GM18507 (cell line): ENCODE measurements around the gene MICALL1.
A peak's percentile ranks its signal among the peaks of the same experiment; 100 is the strongest.

ENCODE experiments used
- DNase-seq: peaks from one replicate; pipeline ENCODE4 v3.0.0; 2011; ENCODE audit warnings: low read depth; ENCODE audit not compliant: insufficient read length; ENCODE audit errors: extremely low spot score
- FAIRE-seq: peaks from 2 replicates; lab custom pipeline; 2011; peaks lifted over from hg19 to GRCh38; lab: Jason Lieb, UNC

Gene MICALL1, protein sequence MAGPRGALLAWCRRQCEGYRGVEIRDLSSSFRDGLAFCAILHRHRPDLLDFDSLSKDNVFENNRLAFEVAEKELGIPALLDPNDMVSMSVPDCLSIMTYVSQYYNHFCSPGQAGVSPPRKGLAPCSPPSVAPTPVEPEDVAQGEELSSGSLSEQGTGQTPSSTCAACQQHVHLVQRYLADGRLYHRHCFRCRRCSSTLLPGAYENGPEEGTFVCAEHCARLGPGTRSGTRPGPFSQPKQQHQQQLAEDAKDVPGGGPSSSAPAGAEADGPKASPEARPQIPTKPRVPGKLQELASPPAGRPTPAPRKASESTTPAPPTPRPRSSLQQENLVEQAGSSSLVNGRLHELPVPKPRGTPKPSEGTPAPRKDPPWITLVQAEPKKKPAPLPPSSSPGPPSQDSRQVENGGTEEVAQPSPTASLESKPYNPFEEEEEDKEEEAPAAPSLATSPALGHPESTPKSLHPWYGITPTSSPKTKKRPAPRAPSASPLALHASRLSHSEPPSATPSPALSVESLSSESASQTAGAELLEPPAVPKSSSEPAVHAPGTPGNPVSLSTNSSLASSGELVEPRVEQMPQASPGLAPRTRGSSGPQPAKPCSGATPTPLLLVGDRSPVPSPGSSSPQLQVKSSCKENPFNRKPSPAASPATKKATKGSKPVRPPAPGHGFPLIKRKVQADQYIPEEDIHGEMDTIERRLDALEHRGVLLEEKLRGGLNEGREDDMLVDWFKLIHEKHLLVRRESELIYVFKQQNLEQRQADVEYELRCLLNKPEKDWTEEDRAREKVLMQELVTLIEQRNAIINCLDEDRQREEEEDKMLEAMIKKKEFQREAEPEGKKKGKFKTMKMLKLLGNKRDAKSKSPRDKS

DNA sequence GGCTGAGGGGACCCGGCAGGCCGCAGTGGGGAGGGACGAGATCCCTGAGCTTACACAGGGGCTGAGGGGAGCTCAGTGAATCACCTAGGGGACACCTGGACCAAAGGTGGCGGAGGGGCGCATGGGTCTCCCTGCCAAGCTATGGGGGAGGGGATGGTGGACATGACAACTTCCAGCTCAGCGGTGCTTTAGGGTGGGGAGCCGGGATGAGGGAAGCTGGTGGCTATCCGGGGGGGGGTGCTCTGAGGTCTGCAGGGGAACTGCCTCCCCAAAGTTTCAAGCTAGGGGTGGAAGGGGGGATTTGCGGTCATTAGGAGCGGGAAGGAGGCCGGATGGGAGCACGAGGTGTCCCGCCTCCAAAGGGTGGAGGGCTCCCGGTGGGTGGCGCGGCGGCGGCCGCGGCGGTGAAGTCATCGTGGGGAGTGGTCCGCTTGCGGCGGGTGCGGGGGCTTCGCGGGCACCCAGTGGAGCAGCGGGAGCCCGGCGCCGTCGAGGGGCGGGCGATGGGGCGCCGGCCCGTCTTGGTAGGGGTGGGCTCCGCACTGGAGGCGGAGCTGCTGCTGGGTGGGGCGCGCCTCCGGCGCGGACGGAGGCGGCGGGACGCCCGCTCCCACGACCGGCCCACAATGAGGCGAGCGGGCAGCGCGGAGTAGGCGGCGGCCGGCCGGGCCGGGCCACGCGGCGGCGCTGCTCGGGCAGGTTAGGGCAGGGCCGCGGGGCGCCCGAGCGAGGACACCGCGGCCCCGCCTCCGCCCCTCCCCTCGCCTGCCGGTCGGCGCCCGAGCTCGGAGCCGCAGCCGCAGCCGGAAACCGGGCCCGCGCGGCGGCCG lies at the start of gene MICALL1:
Gene MICALL1 (plus strand): TSS at position 764 of the 830 bp plus-strand sequence. CDS start 126 bp downstream, outside the sequence.
- FAIRE-seq (peak; percentile 35), DNase-seq (peak; percentile 88)

DNA sequence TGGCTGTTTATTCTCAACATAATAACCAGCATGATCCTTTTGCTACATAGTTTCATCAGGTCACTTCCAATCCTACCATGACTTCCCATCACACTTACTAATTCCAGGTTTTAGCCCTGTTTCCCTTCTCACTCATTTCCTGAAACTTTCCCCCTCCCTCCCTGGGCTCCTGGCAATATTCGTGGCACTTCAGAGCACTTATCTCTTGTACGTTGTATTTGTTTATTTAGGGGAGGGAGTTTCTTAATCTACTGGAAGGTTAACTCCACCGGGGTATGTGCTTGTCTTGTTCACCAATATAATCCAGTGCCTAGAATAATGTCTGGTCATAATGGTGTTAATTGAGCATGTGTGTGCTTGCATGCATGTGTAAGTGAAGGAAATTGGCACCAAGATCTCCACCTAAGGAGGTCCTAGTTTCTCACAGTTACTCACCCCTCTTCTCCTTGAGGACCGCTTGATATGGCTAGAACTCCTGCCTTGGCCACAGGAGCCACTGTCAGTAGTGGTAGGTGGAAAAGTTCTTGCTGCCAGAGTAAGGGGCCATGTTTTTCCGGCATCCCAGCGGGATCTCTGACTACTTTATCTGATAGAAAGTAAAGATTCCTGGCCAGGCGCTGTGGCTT lies 45.2 kb upstream of the MICALL1 start:
- DNase-seq = no peak
- FAIRE-seq = no peak

DNA sequence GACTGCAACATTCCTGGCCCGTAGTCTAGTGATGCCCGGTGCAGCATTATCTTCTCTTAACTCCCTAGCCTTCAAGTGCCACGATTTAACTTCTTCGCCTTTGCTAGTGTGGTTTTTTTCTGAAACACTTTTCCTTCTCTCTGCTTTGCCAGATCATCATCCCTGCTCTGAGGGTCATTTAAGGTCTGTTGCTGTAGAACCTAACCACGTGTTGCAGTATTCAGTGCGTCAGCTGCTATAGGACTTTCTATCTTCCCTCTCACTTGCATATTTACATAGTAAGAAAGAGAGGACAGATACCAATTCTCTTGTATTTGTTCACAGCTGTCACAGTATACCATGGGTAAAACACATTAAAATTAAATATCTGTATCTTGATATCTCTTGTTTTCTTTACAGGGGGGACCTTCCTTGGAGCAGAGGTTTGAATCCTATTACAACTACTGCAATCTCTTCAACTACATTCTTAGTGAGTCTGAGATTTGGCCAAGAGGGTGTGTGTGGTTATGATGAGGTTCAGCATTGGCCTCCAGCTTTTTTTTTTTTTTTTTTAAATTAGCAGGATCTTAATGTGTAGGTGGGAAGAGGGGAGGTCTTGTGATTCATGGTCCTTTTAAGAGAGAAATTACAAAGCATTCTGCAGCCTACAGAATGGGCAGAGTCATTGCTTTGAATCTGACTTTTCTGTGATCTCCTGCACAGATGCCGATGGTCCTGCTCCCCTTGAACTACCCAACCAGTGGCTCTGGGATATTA lies 43.3 kb upstream of the MICALL1 start:
- DNase-seq (no peak), FAIRE-seq (no peak)

DNA sequence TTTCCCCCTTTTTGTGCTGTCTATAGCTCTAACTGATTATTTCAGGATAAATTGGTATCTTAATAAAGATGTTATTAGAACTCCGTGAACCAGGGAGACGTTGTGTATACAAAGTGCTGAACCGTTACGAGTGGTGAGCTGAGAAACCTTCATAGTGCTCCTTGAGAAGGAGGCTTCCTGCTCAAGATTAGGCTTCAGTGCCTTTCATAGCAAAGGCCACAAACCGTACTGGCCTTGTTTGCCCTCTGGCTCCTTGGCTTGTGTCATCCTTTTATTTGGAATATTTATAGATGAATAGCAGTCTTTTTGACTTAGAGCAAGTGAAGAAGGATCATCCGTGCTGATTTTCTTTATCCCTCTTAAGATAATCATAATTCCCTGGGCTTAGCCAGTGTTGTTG lies 40.6 kb upstream of the MICALL1 start:
- FAIRE-seq (no peak), DNase-seq (no peak)

DNA sequence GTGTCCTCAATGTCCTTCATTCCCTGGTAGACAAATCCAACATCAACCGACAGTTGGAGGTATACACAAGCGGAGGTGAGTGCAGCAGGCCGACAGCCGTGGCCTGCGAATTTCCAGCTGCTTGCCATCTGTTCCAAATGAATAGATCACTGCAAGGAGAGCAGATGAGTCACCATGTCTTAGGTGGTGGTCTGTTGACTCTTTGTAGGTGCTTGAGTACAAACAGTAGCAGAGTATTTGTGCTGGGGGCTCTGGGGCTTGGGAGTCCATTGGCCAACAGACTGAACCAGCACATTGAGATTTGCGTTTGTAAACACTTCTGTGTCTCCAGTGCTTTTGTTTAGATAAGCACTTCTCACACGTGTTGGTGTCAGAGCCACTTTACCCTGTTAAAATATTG lies 35.8 kb upstream of the MICALL1 start:
- DNase-seq = no peak
- FAIRE-seq = no peak

DNA sequence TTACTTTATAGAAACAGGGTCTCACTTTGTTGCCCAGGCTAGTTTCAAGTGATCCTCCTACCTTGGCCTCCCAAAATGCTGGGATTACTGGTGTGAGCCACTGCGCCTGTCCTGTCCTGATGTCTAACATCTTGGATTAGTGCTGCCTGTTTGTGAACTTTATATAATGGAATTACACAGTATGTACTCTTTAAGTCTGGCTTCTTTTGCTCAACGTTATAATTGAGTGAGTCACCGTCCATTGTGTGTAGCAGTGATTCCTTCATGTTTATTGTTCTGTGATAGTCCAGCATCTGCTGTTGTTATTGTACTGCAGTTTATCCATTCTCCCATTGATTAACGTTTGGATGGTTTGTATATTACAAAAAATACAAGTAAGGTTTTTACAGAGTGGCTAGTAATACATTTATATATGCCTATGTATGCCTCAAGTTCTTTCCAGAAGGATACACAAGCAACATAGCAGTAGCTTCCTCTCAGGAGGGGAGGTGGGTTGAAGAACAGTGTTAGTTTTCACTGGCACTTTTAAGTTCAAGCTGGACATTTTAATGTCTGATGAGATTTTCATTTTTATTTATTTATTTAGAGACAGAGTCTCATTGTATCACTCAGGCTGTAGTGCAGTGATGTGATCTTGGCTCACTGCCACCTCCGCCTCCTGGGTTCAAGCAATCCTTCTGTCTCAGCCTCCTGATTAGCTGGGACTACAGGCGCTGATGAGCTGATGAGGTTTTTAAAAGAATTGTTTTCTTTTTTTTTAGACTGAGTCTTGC lies 25.2 kb upstream of the MICALL1 start:
- no peak for DNase-seq
- no peak for FAIRE-seq

DNA sequence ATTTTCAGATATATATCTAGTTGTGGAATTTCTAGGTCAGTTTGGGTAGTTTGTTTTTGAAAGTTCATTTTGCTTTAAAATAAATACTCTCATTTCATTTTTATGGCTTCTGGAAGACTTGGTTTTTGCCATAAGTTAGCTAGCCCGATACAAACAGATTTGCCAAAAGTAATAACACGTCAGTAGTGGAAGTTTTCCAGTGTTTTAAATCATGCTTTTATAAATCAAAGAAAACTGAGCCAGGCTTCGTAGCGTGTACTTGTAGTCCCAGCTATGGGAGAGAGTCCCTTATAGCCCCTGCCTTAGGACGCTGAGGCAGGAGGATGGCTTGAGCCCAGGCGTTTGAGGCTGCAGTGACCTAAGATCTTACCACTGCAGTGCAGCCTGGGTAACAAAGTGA lies 21.7 kb upstream of the MICALL1 start:
- FAIRE-seq (no peak), DNase-seq (no peak)

DNA sequence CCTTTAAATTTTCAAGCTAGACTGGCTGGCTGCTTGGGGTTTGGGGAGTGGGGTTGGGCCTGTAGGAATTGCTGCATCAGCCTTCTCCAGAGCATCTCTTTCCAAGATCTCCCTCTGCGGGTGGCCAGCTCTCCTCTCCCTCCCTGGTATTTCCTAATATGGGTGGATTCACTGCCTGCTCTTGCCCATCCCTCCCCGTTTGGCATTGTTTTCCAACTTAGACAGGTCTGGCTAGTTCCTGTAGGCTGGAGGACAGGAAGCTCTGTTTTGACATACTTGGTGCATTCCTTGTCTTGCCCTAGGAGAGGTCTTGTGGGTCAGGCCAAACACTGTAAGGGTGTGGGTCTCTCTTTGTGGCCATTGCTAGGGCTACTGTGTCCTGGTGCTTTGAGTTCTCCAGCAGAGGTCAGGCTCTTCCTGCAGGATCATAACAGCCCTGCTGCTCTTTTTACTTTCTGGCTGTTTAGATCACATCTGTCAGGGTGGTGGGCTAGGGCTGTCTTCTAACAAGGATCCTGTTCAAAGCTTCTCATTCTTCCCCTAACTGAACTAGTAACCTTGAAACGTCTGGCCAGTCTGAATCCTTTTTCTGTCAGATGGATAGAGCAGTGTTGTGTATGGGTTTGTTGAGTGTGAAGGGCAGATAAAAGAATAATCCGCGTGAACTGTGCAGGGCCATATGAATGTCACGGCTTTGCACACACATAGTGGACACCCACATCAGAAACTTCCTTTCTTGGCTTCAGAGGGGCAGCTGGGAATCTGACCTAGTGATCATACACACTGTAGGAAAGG lies 18.3 kb upstream of the MICALL1 start:
- DNase-seq (no peak), FAIRE-seq (no peak)

DNA sequence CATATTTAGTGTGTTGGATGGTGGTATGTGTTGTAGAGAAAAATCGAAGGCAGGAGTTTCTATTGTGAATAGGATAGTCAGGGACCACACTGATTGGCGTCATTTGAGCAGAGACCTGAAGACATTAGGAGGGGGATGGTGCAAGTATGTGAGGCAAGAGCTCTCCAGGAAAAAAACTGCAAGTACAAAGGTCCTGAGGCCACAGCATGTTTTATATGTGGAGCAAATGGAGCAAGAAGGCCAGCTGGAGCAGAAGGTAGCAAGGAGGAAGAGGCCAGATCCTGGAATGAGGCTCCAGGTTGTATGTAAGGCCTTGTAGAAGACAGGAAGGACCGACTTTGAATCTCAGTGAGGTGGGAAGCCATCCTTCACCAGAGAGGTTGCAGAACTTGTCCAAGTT lies 14.2 kb upstream of the MICALL1 start:
- no peak for FAIRE-seq
- DNase-seq = no peak

DNA sequence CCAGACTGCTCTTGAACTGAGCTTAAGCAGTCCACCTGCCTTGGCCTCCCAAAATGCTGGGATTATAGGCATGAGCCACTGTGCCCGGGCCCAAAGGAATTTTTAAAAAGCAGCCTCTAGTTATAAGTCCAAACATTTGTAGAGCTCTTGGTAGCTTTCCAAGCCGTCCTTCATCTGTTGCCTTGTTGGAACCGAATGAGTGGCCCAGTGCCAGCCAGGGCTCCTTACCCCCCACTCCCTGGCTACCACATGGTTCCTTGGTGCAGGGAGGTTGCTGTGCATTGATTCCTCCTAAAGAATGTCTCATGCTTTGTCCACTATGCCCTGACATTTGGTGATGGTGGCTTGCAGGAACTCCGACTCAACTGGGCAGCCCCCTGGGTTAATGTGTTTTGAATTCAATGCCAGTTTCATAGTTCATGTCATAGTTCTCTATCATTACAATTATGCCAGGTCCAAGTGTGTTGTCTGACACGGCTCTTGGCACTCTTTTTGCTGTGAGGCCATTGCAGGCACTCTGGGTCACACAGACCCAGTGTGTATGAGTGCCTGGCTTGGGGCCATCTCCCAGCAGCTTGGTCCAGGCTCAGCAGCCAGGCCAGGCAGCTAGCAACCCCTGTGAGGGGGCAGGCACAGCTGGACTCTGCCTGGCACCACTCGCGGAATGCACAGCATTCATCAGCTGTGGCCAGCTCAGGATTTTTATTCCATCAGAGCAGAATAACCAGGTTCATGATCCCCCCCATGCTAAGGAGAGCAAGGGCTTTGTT lies 13.3 kb upstream of the MICALL1 start:
- no peak for DNase-seq
- FAIRE-seq = no peak

DNA sequence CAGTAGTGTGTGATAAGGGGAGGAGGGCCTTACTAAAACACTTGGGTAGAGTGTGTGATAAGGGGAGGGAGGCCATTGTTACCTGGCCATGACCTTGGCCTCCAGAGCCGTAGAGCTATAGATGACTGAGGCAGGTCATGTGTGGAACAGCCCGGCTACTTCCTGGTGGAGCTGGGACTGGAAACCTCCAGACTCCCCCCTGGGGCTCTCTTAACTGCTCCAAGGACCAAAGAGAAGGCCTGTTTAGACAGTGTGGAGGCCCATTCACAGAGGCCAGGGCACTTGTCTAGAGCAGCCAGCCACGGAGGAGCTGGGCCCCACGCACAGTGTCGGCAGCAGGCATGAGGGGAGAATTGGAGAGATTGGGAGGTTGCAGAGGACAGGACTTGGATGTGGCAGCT lies 12.5 kb upstream of the MICALL1 start:
- DNase-seq (no peak), FAIRE-seq (no peak)

DNA sequence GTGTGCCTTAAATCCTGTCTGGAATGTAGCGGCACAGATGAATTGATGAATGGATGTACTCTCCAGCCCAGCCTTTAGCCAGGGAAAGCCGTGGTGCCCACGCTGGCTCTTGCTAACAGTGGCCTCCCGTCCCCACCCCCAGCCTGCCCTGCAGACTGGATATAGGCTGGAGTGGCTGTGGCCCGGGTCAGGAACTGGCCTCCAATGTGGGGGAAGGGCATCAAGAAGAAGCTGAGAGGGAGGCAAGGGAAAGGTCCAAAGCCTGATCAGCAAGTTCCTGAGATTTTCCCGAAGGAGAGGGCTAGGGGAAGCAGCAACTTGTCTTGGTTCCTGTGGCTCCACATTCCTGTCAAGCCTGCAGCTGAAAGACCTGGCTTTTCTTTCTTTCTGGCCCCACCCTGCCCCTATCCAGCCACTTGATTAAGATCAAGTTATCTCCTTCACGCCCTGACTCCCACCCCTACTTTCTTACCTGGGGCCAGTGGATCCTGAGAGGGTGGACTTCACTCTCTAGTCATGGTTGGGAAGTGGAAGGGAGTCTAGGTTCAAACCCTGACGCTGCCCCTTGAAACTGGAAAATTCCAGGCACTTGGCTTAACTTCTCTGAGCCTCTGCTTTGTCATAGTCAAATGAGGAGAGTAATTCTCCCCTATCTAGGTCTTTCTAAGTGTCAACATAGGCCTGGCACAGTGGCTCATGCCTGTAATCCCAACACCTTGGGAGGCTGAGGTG lies 11.0 kb upstream of the MICALL1 start:
- DNase-seq = no peak
- FAIRE-seq = no peak

DNA sequence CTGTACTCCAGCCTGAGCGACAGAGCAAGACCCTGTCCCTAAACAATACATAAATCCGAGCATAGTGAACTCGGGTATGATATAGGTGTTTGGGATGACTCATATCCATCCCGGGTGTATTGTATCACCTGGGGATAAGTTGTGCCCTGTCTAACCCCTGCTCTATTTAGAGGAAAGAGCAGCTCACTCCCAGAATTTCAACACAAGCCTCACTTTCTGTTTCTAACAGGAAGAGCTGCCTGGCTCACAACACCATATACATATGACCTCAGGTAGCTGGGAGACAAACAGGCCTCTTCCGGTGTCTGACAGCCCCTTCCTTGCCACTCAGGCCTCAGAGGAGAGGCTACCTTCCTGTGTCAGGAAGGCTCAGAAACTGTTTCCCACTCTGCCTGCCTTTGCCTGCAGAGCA lies 9.9 kb upstream of the MICALL1 start:
- peak; percentile 92 for FAIRE-seq
- DNase-seq = peak; percentile 58

DNA sequence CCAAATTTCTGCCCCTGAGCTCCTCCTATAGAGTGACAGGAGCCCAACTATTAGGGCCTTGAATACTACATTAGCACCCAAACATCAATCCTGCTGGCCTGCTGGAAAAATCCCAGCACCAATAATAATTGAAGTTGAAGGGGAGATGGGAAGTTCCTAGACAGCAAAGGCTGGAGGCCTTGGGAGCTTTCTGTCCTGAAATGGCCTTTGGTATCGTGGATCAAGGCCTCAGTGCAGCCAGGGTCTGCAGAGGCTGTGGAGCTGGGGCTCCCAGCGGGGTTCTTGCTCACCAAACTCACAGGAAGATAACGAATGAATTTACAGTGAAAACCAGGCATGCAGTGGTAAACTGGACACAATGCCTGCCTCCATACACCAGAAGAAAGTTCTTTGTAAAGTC lies 9.2 kb upstream of the MICALL1 start:
- no peak for FAIRE-seq
- no peak for DNase-seq

DNA sequence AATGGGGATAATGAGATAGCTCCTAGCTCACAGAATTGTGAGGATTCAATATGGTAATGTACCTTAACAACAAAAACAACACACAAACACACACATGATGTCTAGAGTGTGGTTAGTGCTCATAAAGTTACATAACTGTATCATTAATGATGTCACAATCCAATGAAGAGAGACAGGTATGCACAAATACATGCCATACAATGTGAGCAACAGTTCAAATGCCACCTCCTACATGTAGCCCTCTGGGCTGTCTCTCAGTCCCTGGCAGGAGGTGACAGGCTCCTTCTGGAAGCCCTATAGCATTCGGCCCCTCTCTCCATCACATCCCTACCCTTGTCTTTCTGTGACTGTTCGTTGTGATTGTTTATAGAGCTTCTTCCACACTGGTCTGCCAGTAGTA lies 8.3 kb upstream of the MICALL1 start:
- FAIRE-seq = no peak
- no peak for DNase-seq
